ACHN (cell line): ENCODE data around the gene NOP14.
"Not testable (repeated sequence)": the region's sequence is repeated elsewhere in the genome, so short reads cannot be mapped to it uniquely, and the experiment has no call there.

Experiments
- DNase-seq: peaks from one replicate; pipeline ENCODE4 v3.0.0-alpha.2; 2015
- in situ Hi-C: cut with HindIII; loops from 2 replicates; pipeline ENCODE4 v1.10.0; 2017; ENCODE audit warnings: low sequenced_read_pairs, low pct_ligation_motif_present, low pct_unique_long_range_greater_than_20kb

The NOP14 gene

DNA sequence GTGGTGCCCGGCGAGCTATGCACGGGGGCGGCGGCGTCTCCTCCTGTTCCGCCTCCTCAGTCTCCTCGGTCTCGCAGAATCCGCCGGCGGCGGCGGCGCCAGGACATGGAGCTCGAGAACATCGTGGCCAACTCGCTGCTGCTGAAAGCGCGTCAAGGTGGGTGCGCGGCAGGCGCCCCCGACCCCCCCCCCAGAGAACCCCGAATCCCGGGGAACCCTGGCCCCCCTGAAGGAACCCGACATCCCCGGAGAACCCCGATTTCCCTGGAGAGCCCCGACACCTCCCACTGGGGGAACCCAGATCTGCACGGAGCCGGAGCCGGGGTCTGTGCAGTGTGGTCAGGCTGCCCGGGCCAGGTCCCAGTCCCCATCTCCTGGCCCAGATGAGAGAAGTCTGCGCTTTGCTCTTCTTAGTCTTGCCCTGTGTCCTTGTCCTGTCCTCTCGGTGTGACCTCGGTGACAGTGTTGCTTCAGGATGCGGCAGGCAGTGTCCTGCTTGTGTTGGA lies 813 bp upstream of the NOP14 start:
- DNase-seq: peak; percentile 39
- in situ Hi-C loops: no loop called here

- in situ Hi-C loops: no loop called here
- DNase-seq: peak; percentile 58
Observed at GRCh38 chr4:2962614-2963174, 512 bp downstream of the NOP14 start.

- in situ Hi-C loops: no loop called here
- no peak for DNase-seq
Observed at GRCh38 chr4:2961811-2962441, 1.3 kb downstream of the NOP14 start.

GRCh38 chr4:2961421-2961810 lies 1.8 kb downstream of the NOP14 start:
- no peak for DNase-seq

GRCh38 chr4:2960450-2960849 lies 2.8 kb downstream of the NOP14 start:
- DNase-seq, in situ Hi-C loops: not testable (repeated sequence)

More at GRCh38 chr4:2961421-2961810, 1.8 kb downstream of the NOP14 start:
- in situ Hi-C loops: no loop called here

GRCh38 chr4:2958446-2958845 lies 4.8 kb downstream of the NOP14 start:
- in situ Hi-C loops: no loop called here
- DNase-seq: no peak

- DNase-seq, in situ Hi-C loops: not testable (repeated sequence)
Observed at GRCh38 chr4:2955186-2956044, 7.8 kb downstream of the NOP14 start.

- DNase-seq: no peak
- in situ Hi-C loops: no loop called here
Observed at GRCh38 chr4:2954358-2955185, 8.6 kb downstream of the NOP14 start.

DNA sequence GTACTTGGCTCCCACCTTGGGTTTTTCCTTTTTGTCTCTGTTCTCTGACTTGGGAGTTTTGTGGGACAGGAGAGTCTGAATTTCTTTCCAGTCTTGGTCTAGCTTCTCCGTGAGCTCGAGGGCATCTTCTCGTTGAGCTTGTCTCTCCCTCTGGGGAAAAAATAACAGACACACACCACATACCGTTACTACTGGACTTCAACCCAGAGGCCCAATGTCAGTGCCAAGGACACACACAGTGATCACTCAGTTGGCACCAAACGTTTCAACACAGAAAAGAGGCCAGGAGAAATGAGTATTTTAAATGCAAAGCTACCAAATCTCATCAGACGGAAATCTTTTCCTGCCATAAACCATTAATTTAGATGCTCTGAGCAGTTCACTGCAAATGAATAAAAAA lies 9.7 kb downstream of the NOP14 start:
- DNase-seq: no peak
- in situ Hi-C loops: no loop called here

DNA sequence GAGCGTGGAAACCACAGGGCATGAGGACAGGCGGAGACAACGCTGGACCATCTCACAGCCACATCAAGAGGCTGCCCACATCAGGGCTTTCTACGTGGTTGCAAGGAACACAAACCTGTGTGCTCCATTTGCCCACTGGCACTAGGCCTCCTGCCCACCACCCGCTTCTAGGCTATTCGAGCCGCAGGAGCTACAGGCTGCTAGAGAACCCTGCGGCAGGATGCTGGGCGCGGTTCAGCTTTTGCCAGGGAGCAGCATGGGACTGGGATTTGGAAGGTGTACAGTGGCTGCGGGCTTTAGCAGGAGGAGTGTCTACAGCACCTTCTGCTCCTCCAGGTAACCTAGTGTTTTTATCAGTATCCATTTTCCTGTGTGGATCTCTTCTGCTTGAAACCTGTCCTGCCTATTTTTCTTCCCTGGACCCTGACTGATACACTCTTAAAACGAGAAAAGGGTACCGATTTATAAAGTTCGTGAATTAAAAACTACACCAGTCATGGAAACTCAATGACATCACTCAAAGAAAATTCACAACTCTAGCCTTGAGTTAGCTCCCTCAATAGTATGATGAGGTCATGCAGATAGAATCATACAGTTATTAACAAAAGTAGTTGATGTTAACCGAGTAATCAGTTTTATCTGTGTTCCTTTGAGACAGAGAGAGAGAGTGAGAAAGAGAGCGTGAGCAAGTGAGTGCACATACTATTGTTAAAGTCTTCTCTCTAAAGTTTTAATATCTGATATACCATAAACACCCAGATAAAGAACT lies 12.8 kb downstream of the NOP14 start:
- no peak for DNase-seq

DNA sequence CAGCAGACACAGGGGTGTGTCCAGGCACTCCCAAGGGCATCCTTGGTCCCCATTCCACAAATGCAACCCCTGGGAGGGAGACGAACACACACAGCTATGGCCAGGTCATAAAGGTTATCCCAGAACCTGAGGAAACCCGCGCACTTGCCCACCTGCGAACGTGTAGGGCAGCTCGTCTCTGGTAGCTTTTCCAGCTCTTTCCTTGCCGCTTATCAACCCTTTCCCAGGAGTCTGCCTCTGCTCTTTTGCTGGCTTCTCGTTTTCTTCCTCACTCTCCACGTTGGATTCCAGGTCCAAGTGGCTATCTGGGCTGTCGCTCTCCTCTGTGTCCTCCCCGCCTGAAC lies 13.5 kb downstream of the NOP14 start:
- in situ Hi-C loops: no loop called here
- no peak for DNase-seq

More for the DNA sequence above, 12.8 kb downstream of the NOP14 start:
- in situ Hi-C loops: no loop called here

- in situ Hi-C loops: no loop called here
- peak; percentile 27 for DNase-seq
Observed at GRCh38 chr4:2948895-2949781, 14.1 kb downstream of the NOP14 start.

- no peak for DNase-seq
- in situ Hi-C loops: no loop called here
Observed at GRCh38 chr4:2947926-2948325, 15.3 kb downstream of the NOP14 start.

- no peak for DNase-seq
- in situ Hi-C loops: no loop called here
Observed at GRCh38 chr4:2946812-2947600, 16.2 kb downstream of the NOP14 start.

DNA sequence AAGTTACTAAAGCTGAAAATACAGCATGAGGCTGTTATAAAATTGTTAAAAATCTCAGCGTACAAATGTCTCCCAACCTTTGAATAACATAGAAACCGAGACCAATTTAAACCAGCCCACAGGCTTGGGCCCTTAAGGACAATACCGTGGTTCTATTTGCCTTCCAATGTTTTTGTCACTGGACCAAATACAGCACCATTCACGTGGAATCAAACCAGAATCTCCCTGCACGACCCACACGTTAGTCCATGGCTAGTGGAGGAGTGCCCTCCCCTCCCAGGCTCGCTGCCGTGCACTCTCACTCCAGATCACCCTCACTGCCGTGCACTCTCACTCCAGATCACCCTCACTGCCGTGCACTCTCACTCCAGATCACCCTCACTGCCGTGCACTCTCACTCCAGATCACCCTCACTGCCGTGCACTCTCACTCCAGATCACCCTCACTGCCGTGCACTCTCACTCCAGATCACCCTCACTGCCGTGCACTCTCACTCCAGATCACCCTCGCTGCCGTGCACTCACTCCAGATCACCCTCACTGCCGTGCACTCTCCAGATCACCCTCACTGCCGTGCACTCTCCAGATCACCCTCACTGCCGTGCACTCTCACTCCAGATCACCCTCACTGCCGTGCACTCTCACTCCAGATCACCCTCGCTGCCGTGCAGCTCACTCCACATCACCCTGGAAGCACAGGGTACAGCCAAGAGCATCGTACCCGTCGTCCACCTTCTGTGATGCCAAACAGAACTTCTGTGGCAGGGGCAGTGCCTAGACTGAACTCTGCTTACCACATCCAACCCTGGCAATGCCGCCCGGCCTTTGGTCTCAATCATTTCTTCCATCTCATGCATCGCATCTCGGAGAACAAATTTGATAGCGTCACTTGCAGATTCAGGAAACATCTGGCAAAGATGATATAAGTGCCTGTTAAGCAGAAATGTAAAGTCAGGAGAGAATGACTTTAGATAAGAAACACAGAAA lies 17.3 kb downstream of the NOP14 start:
- DNase-seq, in situ Hi-C loops: not testable (repeated sequence)
